H1 (cell line): ENCODE data around the gene STX8. TPM values are rescaled to one million over a fixed set of nuclear protein-coding genes. Genes with fewer than 3 reads are reported as not detected.

ENCODE experiments used
- CTCF ChIA-PET: fragments of 300-600 bp; sonication (Branson Sonifier 250); formaldehyde crosslinking; loops from one replicate; lab custom pipeline; 2021; ENCODE audit not compliant: partially characterized antibody; lab: Charles Lee
- POLR2A ChIA-PET: fragments of 300-600 bp; sonication (Branson Sonifier 250); formaldehyde crosslinking; loops from one replicate; lab custom pipeline; 2021; ENCODE audit warnings: inconsistent platforms; ENCODE audit not compliant: partially characterized antibody; lab: Charles Lee
- DNase-seq, 2 experiments: peaks; one replicate each; pipeline versions ENCODE4 v3.0.0 to v3.0.0-alpha.2; 2010 to 2022; ENCODE audit warnings: low spot score in 2 of 2, low read depth in 1 of 2, mixed read lengths in 1 of 2
- FAIRE-seq: peaks from 2 replicates; lab custom pipeline; 2011; peaks lifted over from hg19 to GRCh38; lab: Jason Lieb, UNC
- H2AFZ ChIP-seq: 2 replicates; pipeline ENCODE4 v1.8.1; 2012; ENCODE audit warnings: low read length, inconsistent platforms
- H2AK5ac ChIP-seq: 2 replicates; pipeline ENCODE4 v1.6.1; 2013; ENCODE audit warnings: low read depth, low read length
- H2BK120ac ChIP-seq: replicated peaks from 2 replicates; pipeline ENCODE3; 2013; ENCODE audit warnings: low read depth, low read length, inconsistent platforms
- H2BK12ac ChIP-seq: 2 replicates; pipeline ENCODE4 v1.6.1; 2013; ENCODE audit warnings: low read depth, low read length
- H2BK15ac ChIP-seq: 2 replicates; pipeline ENCODE4 v1.6.1; 2013; ENCODE audit warnings: low read length
- H2BK20ac ChIP-seq: 2 replicates; pipeline ENCODE4 v1.6.1; 2013; ENCODE audit warnings: low read length
- H2BK5ac ChIP-seq: 2 replicates; pipeline ENCODE4 v1.6.1; 2013; ENCODE audit warnings: low read depth, low read length
- H3K14ac ChIP-seq: 2 replicates; pipeline ENCODE4 v1.6.1; 2013; ENCODE audit warnings: inconsistent platforms; ENCODE audit not compliant: insufficient read length
- H3K18ac ChIP-seq: 2 replicates; pipeline ENCODE4 v1.6.1; 2013; ENCODE audit warnings: low read length; ENCODE audit errors: extremely low read depth
- H3K23ac ChIP-seq: 2 replicates; pipeline ENCODE4 v1.6.1; 2013; ENCODE audit warnings: inconsistent platforms; ENCODE audit not compliant: insufficient read length
- H3K23me2 ChIP-seq: 2 replicates; pipeline ENCODE4 v1.6.1; 2013; ENCODE audit warnings: low read depth, low read length
- H3K27ac ChIP-seq: 2 replicates; pipeline ENCODE4 v1.6.1; 2011; ENCODE audit warnings: low read depth, low read length, inconsistent platforms
- H3K27me3 ChIP-seq, 4 experiments: replicated peaks in 1 of 4; 1 replicate in 1 of 4; 2 replicates in 3 of 4; pipeline versions ENCODE4 v1.6.1 to v1.8.1; 2011 to 2013; ENCODE audit warnings: low read length in 3 of 4, mild to moderate bottlenecking in 3 of 4, inconsistent platforms in 2 of 4, mixed read lengths in 2 of 4, moderate library complexity in 1 of 4; ENCODE audit not compliant: control insufficient read depth in 3 of 4, insufficient read depth in 3 of 4; ENCODE audit errors: extremely low read depth in 1 of 4
- H3K36me3 ChIP-seq, 4 experiments: 2 replicates each; pipeline versions ENCODE4 v1.6.1 to v1.8.1; 2011 to 2013; ENCODE audit warnings: mild to moderate bottlenecking in 4 of 4, low read length in 3 of 4, moderate library complexity in 2 of 4, control low read depth in 1 of 4, inconsistent platforms in 1 of 4; ENCODE audit not compliant: insufficient read depth in 4 of 4, control insufficient read depth in 2 of 4
- H3K4ac ChIP-seq: replicated peaks from 2 replicates; pipeline ENCODE3; 2013; ENCODE audit warnings: low read length, low read depth, mixed read lengths, inconsistent platforms; ENCODE audit not compliant: insufficient read length
- H3K4me1 ChIP-seq, 4 experiments: replicated peaks in 1 of 4; 1 replicate in 1 of 4; 2 replicates in 3 of 4; pipeline versions ENCODE4 v1.6.1 to v1.8.1; 2011 to 2013; ENCODE audit warnings: low read length in 3 of 4, inconsistent platforms in 2 of 4, mixed read lengths in 1 of 4; ENCODE audit not compliant: insufficient read depth in 4 of 4, control insufficient read depth in 3 of 4
- H3K4me2 ChIP-seq, 2 experiments: 2 replicates each; pipeline versions ENCODE4 v1.6.1 to v1.8.1; 2011 to 2013; ENCODE audit warnings: low read depth in 2 of 2, low read length in 2 of 2, control low read depth in 1 of 2, inconsistent platforms in 1 of 2, mild to moderate bottlenecking in 1 of 2; ENCODE audit not compliant: insufficient read depth in 1 of 2
- H3K4me3 ChIP-seq, 4 experiments: fragments of 200-600, 300-600 bp in 1 of 4; sonication (generic), shearing (Covaris generic), sonication (Bioruptor Twin) in 1 of 4; 2 replicates each; pipeline versions ENCODE4 v1.5.1 to v1.8.1; 2011 to 2016; ENCODE audit warnings: low read length in 4 of 4, low read depth in 3 of 4, control low read depth in 2 of 4, inconsistent platforms in 2 of 4, mild to moderate bottlenecking in 2 of 4, mixed read lengths in 1 of 4, moderate library complexity in 1 of 4; ENCODE audit not compliant: insufficient read depth in 2 of 4; ENCODE audit errors: extremely low read depth in 1 of 4
- H3K56ac ChIP-seq: replicated peaks from 2 replicates; pipeline ENCODE3; 2013; ENCODE audit warnings: low read depth, mild to moderate bottlenecking, mixed read lengths, low read length, inconsistent platforms; ENCODE audit not compliant: insufficient read length
- H3K79me1 ChIP-seq: 2 replicates; pipeline ENCODE4 v1.6.1; 2013; ENCODE audit warnings: low read depth, low read length, control low read depth
- H3K79me2 ChIP-seq, 2 experiments: 2 replicates each; pipeline versions ENCODE4 v1.6.1 to v1.8.1; 2012 to 2013; ENCODE audit warnings: low read length in 2 of 2, mild to moderate bottlenecking in 2 of 2, inconsistent platforms in 1 of 2; ENCODE audit not compliant: insufficient read depth in 2 of 2, control insufficient read depth in 1 of 2
- H3K9ac ChIP-seq, 4 experiments: replicated peaks in 1 of 4; 1 replicate in 1 of 4; 2 replicates in 3 of 4; pipeline versions ENCODE4 v1.6.1 to v1.8.1; 2011 to 2013; ENCODE audit warnings: low read depth in 3 of 4, low read length in 3 of 4, control low read depth in 2 of 4, mild to moderate bottlenecking in 2 of 4, moderate library complexity in 2 of 4, inconsistent platforms in 1 of 4; ENCODE audit errors: extremely low read depth in 1 of 4
- H3K9me3 ChIP-seq, 2 experiments: 2 replicates each; pipeline versions ENCODE4 v1.6.1 to v1.8.1; 2012 to 2013; ENCODE audit warnings: mild to moderate bottlenecking in 2 of 2, moderate library complexity in 2 of 2, control low read depth in 1 of 2, inconsistent platforms in 1 of 2, low read depth in 1 of 2, low read length in 1 of 2, mixed read lengths in 1 of 2; ENCODE audit not compliant: insufficient read depth in 2 of 2
- H4K20me1 ChIP-seq, 2 experiments: replicated peaks in 1 of 2; 2 replicates each; pipeline versions ENCODE3 to v1.8.1; 2011 to 2013; ENCODE audit warnings: inconsistent platforms in 2 of 2, low read length in 2 of 2, mild to moderate bottlenecking in 1 of 2; ENCODE audit not compliant: insufficient read depth in 2 of 2, control insufficient read depth in 1 of 2
- H4K5ac ChIP-seq: 2 replicates; pipeline ENCODE4 v1.6.1; 2013; ENCODE audit warnings: low read length, low read depth, mixed read lengths, inconsistent platforms; ENCODE audit not compliant: insufficient read length
- H4K8ac ChIP-seq: 2 replicates; pipeline ENCODE4 v1.8.0; 2013; ENCODE audit warnings: mild to moderate bottlenecking, moderate library complexity, low read length, inconsistent platforms; ENCODE audit not compliant: insufficient read depth; ENCODE audit errors: extremely low read depth
- H4K91ac ChIP-seq: replicated peaks from 2 replicates; pipeline ENCODE3; 2013; ENCODE audit warnings: low read length, mixed read lengths, inconsistent platforms; ENCODE audit not compliant: insufficient read length
- ATF3 ChIP-seq: IDR thresholded peaks from 2 replicates; pipeline ENCODE4 v1.6.1; 2011; ENCODE audit warnings: low read depth, mild to moderate bottlenecking, low read length; ENCODE audit not compliant: insufficient read depth
- CBX8 ChIP-seq: fragments of 300-800, 300-1000 bp; sonication (generic); IDR thresholded peaks from 2 replicates; pipeline ENCODE4 v1.7.1; 2016; ENCODE audit warnings: low read depth, low read length, borderline replicate concordance
- CREB1 ChIP-seq: IDR thresholded peaks from 2 replicates; pipeline ENCODE4 v1.6.1; 2012; ENCODE audit warnings: inconsistent platforms
- CTBP2 ChIP-seq: IDR thresholded peaks from 2 replicates; pipeline ENCODE4 v1.7.0; 2011; ENCODE audit warnings: borderline replicate concordance, mild to moderate bottlenecking, moderate library complexity, mixed read lengths, low read length; ENCODE audit not compliant: insufficient read depth, insufficient read length
- EGR1 ChIP-seq: IDR thresholded peaks from 2 replicates; pipeline ENCODE4 v1.6.1; 2011; ENCODE audit warnings: low read depth, low read length, borderline replicate concordance
- EP300 ChIP-seq, 2 experiments: IDR thresholded peaks; 1 replicate in 1 of 2; 2 replicates in 1 of 2; pipeline ENCODE4 v1.6.1; 2011 to 2012; ENCODE audit warnings: low read depth in 2 of 2, low read length in 2 of 2, mild to moderate bottlenecking in 2 of 2, borderline replicate concordance in 1 of 2, inconsistent platforms in 1 of 2, moderate library complexity in 1 of 2
- MAFK ChIP-seq: IDR thresholded peaks from 2 replicates; pipeline ENCODE4 v1.6.1; 2012; ENCODE audit warnings: low read depth, mild to moderate bottlenecking, improper control_type of control experiment, low read length
- POLR2A ChIP-seq, 2 experiments: IDR thresholded peaks; 1 replicate in 1 of 2; 2 replicates in 1 of 2; pipeline ENCODE4 v1.6.1; 2011; ENCODE audit warnings: low read depth in 2 of 2, low read length in 2 of 2, mild to moderate bottlenecking in 2 of 2; ENCODE audit errors: control extremely low read depth in 1 of 2
- POU5F1 ChIP-seq: IDR thresholded peaks from 2 replicates; pipeline ENCODE4 v1.6.1; 2011; ENCODE audit warnings: low read depth, mild to moderate bottlenecking, low read length, moderate library complexity
- RBBP5 ChIP-seq: IDR thresholded peaks from 2 replicates; pipeline ENCODE4 v1.7.1; 2012; ENCODE audit warnings: low read depth, mild to moderate bottlenecking, inconsistent platforms, low read length, moderate library complexity, borderline replicate concordance
- RNF2 ChIP-seq: fragments of 200-900, 300-1000 bp; sonication (generic); IDR thresholded peaks from 2 replicates; pipeline ENCODE4 v1.7.1; 2016; ENCODE audit warnings: borderline replicate concordance, low read depth, mild to moderate bottlenecking, antibody characterized with exemption, low read length; ENCODE audit not compliant: poor library complexity, severe bottlenecking; ENCODE audit errors: missing control alignments
- SUZ12 ChIP-seq: fragments of 200-600 bp; sonication (generic); IDR thresholded peaks from 2 replicates; pipeline ENCODE4 v1.6.1; 2012; ENCODE audit warnings: mild to moderate bottlenecking, inconsistent platforms, low read length, moderate library complexity, mixed read lengths
- TAF7 ChIP-seq: optimal IDR thresholded peaks from 2 replicates; pipeline ENCODE3; 2011; ENCODE audit warnings: low read depth, mild to moderate bottlenecking, inconsistent platforms, low read length, moderate library complexity, borderline replicate concordance
- WGBS, 2 experiments: shearing (Covaris generic) in 1 of 2; methylation state at CpG; one replicate each; pipeline versions ENCODE4 v1.1.6 to v1.1.7; 2013 to 2015; ENCODE audit warnings: low lambda C conversion rate in 2 of 2, mixed read lengths in 2 of 2, inconsistent platforms in 1 of 2, low coverage in 1 of 2, missing lambda C conversion rate in 1 of 2; ENCODE audit not compliant: insufficient replicate concordance in 2 of 2, insufficient coverage in 1 of 2, insufficient read length in 1 of 2; ENCODE audit errors: extremely low coverage in 1 of 2, missing lambda C conversion rate in 1 of 2; 5-methylcytosine and 5-hydroxymethylcytosine counted together
- polyA plus RNA-seq, 7 experiments: library from polyadenylated mRNA; depleted of rRNA in 3 of 7; stranded (reverse) in 5 of 7; unstranded in 2 of 7; fragments of >200 nt in 5 of 7; fragments of 200-250 nt in 2 of 7; gene quantifications; 1 replicate in 5 of 7; 2 replicates in 1 of 7; 4 replicates in 1 of 7; pipeline versions ENCODE4 v1.2.1 to v1.2.3, GENCODE V29; 2011 to 2013; ENCODE audit warnings: missing spikeins in 2 of 7, mixed read lengths in 2 of 7
- total RNA-seq: library from RNA; stranded (reverse); fragmentation: NEBNext Ultra II Directional; extraction: Animal tissue kit (Norgen Biotek cat#: 25700); gene quantifications from 2 replicates; pipeline ENCODE4 v1.2.1, GENCODE V29; 2021

The STX8 gene
- total and polyA plus RNA-seq, 2 of the 8 experiments (the other 6 are each of a cell fraction or from before 2014, with no cell fraction given) = 22.8 to 42.5 TPM

- WGBS, 2 experiments = 92% methylated on average over 9 of the region's 15 CpGs; no CpG with 5 or more reads in 1 of the 2 experiments
- H2BK15ac ChIP-seq = no peak overlapping the region
- H3K4ac ChIP-seq = no peak overlapping the region
- POLR2A ChIA-PET = no interaction called here
- H2BK120ac ChIP-seq = no peak overlapping the region
- H3K23me2 ChIP-seq = peaks cover 12% of the 10 kb centered on the region
- no peak overlapping the region for H2AFZ ChIP-seq
- no peak overlapping the region for H3K18ac ChIP-seq
- DNase-seq = no peak
- H2BK20ac ChIP-seq = no peak overlapping the region
- no peak overlapping the region for H2BK5ac ChIP-seq
- no peak overlapping the region for H3K4me3 ChIP-seq
- no peak overlapping the region for H2AK5ac ChIP-seq
- FAIRE-seq = no peak
- H3K79me1 ChIP-seq = no peaks in the 10 kb centered on the region
- H3K27me3 ChIP-seq = peaks cover 0 to 2% (median 0%) of the 10 kb centered on the region in 4 experiments; a peak in 2 of 7 replicates
- peaks cover 0 to 13% (median 5%) of the 10 kb centered on the region in 4 experiments; a peak in 6 of 7 replicates for H3K4me1 ChIP-seq
- CTCF ChIA-PET = interaction anchor here (0.7 to 1.5 kb wide), 5 partner anchors 12 to 337 kb away, joined by 3 to 4 read pairs (median 3); no protein-coding TSS in a partner anchor
- TF ChIP-seq ATF3 (no peak), TAF7 (no peak), CBX8 (no peak), EP300 (IDR thresholded peaks at IDR 0.05; ENCODE audit: borderline replicate concordance in 1 of 2, low read depth in 2 of 2, low read length in 2 of 2) (no peak), RNF2 (no peak), MAFK (no peak), CREB1 (no peak), RBBP5 (no peak), CTBP2 (no peak), EGR1 (no peak), SUZ12 (no peak), POU5F1 (no peak), POLR2A (IDR thresholded peaks at IDR 0.05; ENCODE audit: control extremely low read depth in 1 of 2, low read depth in 2 of 2, low read length in 2 of 2) (no peak)
- TF ChIP-seq, all 59 proteins: peak for 0
- Histone ChIP-seq H3K79me2 (no peaks in the 10 kb centered on the region), H2BK12ac (no peak overlapping the region), H4K5ac (no peak overlapping the region), H4K91ac (no peak overlapping the region), H4K20me1 (peaks cover 0 to 17% of the 10 kb centered on the region in 2 experiments), H3K14ac (no peak overlapping the region), H3K4me2 (no peak overlapping the region), H3K27ac (no peak overlapping the region), H3K9me3 (no peaks in the 10 kb centered on the region), H3K36me3 (peaks cover 0 to 6% (median 0%) of the 10 kb centered on the region in 4 experiments; a peak in 1 of 8 replicates), H3K9ac (no peak overlapping the region), H4K8ac (no peak overlapping the region), H3K56ac (no peak overlapping the region), H3K23ac (no peak overlapping the region)
Measured at GRCh38 chr17:9230346-9230745, 345.3 kb downstream of the STX8 start.
